ENCODE measurements around the gene BBS4.

DNA sequence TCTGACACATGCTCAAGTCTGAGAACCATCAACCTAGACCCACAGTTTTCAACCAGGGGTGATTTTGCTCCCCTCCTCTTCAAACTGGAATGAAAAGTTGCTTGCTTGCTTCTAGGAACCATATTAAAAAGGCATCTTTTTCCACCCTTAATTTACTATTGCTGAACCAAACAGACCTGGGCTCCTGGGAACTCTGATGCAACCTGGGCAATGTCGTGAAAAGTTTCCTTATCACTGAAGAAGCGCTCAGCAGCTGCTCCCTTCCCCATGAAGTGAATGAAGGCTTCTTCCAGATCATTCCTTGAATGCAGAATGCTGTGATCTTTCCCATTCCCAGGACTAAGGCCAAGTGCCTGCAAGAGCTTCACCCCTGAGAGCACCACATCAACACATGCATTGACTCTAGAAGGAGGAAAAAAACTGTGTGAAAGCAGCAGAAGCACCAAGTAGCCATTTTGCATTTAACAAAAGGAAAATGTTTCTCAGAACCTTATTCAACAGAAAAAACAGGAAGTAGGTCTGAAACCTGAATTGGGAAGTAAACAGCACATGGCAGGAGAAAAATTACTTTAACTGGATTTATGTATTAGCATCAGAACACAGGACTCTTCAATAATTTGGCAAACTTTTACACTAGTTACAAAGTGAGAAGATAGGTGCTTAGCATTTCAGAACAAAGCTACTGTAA, 88.8 kb downstream of the BBS4 start:
- no peak for TF ChIP-seq POLR2A (IDR thresholded peaks at IDR 0.05)
- TF ChIP-seq, protein P1, sequence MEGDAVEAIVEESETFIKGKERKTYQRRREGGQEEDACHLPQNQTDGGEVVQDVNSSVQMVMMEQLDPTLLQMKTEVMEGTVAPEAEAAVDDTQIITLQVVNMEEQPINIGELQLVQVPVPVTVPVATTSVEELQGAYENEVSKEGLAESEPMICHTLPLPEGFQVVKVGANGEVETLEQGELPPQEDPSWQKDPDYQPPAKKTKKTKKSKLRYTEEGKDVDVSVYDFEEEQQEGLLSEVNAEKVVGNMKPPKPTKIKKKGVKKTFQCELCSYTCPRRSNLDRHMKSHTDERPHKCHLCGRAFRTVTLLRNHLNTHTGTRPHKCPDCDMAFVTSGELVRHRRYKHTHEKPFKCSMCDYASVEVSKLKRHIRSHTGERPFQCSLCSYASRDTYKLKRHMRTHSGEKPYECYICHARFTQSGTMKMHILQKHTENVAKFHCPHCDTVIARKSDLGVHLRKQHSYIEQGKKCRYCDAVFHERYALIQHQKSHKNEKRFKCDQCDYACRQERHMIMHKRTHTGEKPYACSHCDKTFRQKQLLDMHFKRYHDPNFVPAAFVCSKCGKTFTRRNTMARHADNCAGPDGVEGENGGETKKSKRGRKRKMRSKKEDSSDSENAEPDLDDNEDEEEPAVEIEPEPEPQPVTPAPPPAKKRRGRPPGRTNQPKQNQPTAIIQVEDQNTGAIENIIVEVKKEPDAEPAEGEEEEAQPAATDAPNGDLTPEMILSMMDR (IDR thresholded peaks at IDR 0.05): no peak
